Left cardiac atrium (tissue), 4 donors: Measurements from ENCODE around the gene NUBP1. TPM values are rescaled to one million over a fixed set of nuclear protein-coding genes. Genes with fewer than 3 reads are reported as not detected.
A peak's percentile ranks its signal among the peaks of the same experiment; 100 is the strongest.
"Not testable (repeated sequence)": the region's sequence is repeated elsewhere in the genome, so short reads cannot be mapped to it uniquely, and the experiment has no call there.

Source experiments
- ATAC-seq, 2 donors: fragments of 200-7000 bp; cut with Tn5 transposase; one replicate each; pipeline ENCODE4 v1.9.1; 2020; ENCODE audit warnings: mild to moderate bottlenecking in 2 of 2, moderate library complexity in 2 of 2
- DNase-seq: peaks from one replicate; pipeline ENCODE4 v3.0.0-alpha.2; 2020
- intact Hi-C, 2 donors: fragments of 100-400 bp; cut with DNase I; formaldehyde crosslinking; loops; one replicate each; pipeline versions ENCODE4 v1.14.1 to v1.15.1; 2022 to 2023
- total RNA-seq, 2 donors: library from RNA; stranded (reverse); fragmentation: NEBNext Ultra II Directional; extraction: Animal tissue kit (Norgen Biotek cat#: 25700); gene quantifications; one replicate each; pipeline ENCODE4 v1.2.1, GENCODE V29; 2021
- donor health status: DM: no; HTN: yes; CAD: no.
- donor health status: DM: no; HTN: yes; CAD: no; lungs with severe emphysema.
- donor health status: DM: yes; HTN: yes; CAD: no.
- donor health status: Dilated cardiomyopathy.

Gene NUBP1
- total RNA-seq, 2 donors from 2014 or later: 38.1 to 38.9 TPM

DNA sequence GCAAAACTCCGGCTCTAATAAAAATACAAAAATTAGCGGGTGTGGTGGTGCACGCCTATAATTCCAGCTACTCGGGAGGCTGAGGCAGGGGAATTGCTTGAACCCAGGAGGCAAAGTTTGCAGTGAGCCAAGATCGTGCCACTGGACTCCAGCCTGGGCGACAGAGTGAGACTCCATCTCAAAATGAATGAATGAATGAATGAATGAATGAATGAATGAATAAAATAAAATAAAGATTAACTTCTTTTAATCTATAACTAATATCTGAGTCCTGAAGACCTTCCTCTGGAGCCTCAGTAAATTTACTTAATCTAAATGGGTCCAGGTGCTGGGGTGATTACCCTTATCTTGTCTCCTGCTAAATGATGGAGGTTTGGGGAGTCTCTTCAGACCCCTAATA is 36.3 kb downstream of the NUBP1 start:
- DNase-seq, ATAC-seq: not testable (repeated sequence)
- intact Hi-C loops: loop anchor here in 1 of 2 donors (10.0 kb wide), 1 partner anchor 45 kb away; no protein-coding TSS in a partner anchor

DNA sequence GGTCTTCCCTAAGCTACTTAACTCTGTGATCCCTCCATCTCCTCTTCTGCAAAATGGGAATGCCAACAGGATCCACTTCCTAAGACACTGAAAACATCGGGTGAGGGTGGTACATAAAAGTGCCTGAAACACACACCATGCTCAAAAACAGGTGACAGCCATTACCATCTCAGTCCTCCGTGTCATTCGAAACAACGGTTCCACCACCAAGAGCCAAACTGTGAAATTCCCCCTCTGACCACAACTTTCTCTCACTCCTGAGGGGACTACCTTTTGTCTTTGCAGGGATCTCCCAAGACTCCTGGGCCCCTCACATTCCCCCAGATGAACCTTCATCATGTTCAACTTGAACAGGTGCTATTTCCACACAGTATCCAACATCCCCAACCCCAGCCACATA is 37.0 kb downstream of the NUBP1 start:
- intact Hi-C loops: no loop called here
- no peak for ATAC-seq

DNA sequence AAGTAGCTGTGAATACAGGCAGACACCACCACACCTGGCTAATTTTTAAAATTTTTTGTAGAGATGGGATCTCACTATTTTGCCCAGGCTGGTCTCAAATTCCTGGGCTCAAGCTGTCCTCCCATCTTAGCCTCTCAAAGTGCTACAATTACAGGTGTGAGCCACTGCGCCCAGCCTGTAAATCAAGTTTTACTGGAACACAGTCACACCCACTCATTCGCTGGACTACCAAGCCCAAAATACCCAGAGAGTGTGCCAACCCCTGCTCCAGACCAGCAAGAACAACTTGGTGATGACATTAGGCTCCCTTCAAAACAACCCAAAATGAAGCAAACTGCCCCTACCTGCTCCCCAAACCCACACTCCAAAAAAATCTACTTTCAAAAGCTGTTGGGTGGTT is 39.0 kb downstream of the NUBP1 start:
- intact Hi-C loops: no loop called here
- no peak for DNase-seq
- ATAC-seq: no peak

More for the DNA sequence above, 37.0 kb downstream of the NUBP1 start:
- no peak for DNase-seq

DNA sequence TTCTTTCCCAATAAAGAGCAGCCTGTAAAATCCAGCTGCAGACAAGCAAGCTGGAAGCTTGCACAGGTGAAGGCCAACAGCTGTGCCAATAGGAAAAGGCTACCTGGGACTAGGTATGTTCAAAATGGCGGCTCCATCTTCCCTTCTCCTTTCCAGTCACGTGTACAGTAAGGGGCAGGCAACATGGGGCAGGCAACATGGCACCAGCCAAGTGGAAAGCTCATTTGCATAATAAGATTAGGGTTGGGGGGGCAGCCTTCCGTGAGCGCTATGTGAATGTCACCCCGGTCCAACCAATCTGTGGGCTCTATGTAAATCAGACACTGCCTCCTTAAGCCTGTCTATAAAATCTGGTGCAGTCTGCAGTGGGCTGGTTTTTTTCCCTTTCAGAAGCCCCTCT is 43.7 kb downstream of the NUBP1 start:
- no peak for ATAC-seq
- intact Hi-C loops: no loop called here
- DNase-seq: no peak

DNA sequence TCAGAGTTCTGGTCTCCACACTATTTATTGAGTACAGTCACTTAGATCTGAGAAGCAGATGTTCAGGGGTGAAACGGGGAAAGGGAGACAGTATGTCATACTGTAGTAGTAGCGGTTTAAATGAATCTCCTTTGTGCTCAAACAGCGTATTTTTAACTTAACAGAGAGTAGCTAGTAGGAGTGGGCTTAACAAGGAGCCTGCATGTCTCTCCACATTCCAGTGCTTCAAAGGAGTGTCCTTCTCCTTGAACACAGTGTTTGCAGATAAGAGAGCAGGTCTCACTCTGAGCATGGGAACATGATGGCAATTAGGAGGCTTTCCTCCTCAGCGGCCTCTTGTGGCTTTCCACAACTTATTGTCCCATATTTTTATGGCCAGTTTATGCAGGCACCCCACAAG is 45.0 kb downstream of the NUBP1 start:
- DNase-seq, ATAC-seq, intact Hi-C loops: not testable (repeated sequence)

DNA sequence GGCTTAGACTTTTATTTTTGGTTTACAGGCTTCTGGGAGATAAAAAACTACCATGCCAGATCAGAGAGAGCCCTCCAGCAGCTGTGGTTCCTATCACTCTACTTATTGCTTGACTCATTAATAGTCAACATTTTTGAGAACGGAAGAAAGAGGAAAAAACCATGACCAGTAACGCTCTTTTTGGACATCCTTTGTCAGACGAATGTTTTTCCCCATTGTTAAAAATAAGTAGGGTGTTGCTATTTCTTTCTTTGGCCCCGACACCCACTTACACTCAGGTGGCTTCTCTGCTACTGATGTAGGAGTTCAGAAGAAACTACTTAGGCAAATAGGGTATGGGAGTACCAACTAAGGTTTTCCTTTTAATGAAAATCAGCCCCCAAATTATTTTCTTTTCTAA is 47.4 kb downstream of the NUBP1 start:
- ATAC-seq (no peak), DNase-seq (no peak)
- intact Hi-C loops: no loop called here

DNA sequence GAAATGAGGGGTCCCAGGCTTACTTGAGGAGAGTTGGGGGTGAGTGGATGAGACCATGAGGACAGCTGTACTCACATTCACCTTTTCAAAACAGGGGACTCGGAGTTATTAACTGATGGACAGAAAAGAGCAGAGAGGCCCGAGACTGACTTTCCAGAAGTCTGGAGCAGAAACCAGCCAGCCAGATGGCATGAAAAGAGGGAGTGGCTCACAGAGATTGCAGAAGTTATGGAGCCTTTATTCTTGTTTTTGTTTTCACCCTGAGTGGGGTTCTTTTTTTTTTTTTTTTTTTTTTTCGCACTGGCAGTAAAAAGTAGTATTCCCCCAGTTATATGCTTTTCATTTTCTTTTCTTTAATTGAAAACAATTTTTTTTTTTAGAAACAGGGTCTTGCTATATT is 56.1 kb downstream of the NUBP1 start:
- intact Hi-C loops: no loop called here
- DNase-seq (no peak), ATAC-seq (no peak)

DNA sequence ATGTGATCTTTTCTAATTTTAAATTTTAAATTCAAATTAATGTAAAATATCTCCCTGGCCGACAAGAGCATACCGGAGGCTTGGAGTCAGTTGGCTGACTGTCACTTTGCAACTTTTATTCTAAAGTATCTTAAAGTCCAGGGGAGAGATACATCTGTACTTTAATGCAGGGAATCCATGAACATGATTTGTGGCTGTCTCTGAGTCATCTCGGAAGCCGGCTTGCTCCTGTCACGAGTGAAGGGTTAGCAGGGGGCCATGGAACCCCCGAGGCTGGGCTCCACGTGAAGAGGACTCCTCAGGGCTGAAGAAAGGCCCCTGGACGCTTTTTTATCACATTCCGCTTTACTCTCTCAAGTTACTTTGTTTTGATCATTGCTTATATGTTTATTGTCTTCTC is 61.7 kb downstream of the NUBP1 start:
- ATAC-seq (no peak), DNase-seq (no peak)
- intact Hi-C loops: no loop called here

DNA sequence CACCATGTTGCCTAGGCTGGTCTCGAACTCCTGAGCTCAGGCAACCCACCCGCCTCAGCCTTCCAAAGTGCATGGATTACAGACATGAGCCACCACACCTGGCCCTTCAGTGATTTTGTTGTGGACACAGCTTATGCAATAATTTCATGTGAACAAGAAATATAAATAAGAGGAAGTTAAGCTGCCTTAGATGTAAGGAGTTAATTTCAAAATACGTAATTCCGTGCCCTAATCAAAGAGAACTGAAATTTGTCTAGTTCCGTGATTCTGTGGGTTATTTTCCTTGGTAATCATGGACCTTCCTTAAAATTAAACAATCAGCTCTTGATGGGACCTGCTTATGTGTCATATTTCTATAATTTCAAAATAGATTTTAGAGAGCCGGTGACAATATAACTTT is 63.1 kb downstream of the NUBP1 start:
- ATAC-seq: no peak
- DNase-seq: no peak
- intact Hi-C loops: no loop called here

DNA sequence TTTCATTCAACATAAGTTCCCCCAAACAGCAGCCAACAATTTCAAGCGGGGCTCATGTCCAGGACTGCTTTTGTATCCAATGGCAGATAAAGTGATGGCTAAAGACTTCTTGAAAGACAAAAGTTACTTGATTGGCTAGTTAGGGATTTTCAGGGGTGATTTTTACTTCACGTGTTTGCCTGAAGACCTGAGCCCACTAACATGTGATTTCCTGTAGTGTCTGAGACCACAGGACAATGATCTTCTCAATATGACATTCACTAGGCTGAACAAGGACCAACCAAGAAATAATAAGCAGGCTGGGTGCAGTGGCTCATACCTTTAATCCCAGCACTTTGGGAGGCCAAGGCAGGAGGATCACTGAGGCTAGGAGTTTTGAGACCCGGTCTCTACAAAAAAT is 64.6 kb downstream of the NUBP1 start:
- ATAC-seq (no peak), DNase-seq (no peak)
- intact Hi-C loops: no loop called here

DNA sequence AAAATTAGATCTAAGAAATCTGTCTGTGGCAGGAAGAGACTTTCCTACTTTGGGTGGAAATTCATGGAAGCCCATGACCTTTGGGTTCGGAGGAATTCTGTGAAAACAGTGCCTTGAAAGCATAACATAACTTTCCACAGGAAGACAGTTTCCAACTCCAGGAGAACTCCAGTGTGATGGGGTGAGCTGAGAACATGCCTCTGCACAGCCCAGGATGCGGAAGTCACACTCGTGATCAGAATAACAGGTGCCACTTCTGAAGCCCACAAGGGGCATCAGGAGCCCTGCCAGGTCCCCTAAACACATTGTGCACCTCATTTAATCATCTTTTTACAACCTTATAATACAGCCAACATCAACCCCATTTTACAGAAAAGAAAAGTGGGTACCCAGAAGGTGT is 65.2 kb downstream of the NUBP1 start:
- DNase-seq: no peak
- ATAC-seq: no peak
- intact Hi-C loops: no loop called here

DNA sequence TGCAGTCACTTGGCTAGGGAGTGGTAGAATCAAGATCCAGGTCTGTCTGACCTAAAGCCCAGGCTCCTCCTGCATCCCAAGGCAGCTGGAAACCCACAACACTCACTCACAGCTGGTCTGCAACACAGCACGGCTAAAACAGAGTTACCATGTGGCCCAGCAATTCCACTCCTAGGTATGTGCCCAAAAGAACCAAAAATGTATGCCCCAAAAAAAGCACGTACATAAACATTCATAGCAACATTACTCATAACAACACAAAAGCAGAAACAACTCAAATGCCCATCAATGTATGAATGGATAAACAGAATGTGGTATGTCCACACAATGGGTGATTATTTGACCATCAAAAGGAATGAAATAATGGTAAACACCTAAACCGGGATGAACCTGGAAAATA is 66.1 kb downstream of the NUBP1 start:
- no peak for DNase-seq
- ATAC-seq: no peak
- intact Hi-C loops: no loop called here

DNA sequence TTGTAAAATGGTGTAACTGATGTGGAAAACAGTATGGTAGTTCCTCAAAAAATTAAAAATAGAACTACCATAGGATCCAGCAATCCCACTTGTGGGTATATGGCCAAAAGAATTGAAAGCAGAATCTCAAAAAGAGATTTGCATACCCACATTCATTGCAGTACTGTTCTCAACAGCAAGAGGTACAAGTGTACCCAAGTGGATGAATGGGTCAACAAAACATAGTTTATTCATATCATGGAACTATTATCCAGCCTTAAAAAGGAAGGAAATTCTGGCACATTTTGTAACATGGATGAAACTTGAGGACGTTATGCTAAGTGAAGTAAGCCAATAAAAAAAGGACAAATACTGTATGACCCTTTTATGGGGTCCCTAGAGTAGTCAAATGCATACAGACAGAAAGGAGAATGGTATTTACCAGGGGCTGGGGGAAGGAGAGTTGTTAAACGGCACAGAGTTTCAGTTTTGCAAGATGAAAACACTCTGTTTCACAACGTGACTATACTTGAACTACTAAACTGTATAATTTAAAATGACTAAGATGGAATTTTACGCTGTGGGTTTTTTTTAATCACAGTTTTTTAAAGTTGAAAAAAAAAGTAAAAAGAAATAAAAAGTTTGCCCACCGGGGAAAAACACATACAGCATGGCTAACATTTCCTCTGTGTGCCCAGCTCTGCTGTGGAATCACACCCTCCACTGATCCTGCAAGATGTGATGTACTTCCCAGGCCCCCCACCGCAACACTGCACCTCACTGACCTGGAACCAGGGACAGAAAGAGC is 68.9 kb downstream of the NUBP1 start:
- intact Hi-C loops: no loop called here
- DNase-seq: no peak
- ATAC-seq: no peak

DNA sequence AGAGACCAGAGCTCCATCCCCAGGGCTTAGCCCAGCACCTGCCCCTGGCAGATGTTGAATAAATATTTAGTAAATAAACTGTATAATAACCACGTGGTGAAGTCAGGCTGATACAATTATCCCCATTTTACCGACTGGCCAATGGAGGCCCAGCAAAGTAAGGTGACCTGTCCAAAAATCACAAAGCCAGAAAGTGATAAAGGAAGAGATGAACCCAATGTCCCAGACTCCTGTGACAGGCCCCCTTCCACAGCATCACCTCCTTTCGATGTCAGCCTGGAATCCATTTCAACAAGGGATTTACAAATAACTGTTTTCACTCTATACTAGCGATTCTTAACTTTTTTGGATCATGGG is 69.4 kb downstream of the NUBP1 start:
- DNase-seq (no peak), ATAC-seq (no peak)
- intact Hi-C loops: no loop called here

DNA sequence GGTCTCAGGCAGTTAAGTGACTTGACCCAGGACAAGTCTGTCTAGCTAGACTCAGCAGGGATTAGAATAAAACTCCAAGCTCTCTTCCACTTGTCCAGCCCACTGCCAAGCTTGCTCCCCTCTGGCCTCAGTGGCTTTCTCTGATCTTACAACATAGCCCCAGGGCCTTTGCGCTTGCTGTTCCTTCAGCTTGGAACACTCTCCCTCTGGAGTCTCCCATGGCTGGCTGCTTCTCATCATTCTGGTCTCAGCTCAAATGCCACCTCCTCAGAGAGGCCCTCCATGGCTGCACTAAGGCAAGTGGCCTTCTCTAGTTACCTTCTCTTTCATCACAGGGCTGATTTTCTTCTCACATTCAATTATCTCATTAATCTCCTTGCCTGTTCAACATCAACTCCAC is 73.9 kb downstream of the NUBP1 start:
- intact Hi-C loops: no loop called here
- ATAC-seq (no peak), DNase-seq (no peak)

DNA sequence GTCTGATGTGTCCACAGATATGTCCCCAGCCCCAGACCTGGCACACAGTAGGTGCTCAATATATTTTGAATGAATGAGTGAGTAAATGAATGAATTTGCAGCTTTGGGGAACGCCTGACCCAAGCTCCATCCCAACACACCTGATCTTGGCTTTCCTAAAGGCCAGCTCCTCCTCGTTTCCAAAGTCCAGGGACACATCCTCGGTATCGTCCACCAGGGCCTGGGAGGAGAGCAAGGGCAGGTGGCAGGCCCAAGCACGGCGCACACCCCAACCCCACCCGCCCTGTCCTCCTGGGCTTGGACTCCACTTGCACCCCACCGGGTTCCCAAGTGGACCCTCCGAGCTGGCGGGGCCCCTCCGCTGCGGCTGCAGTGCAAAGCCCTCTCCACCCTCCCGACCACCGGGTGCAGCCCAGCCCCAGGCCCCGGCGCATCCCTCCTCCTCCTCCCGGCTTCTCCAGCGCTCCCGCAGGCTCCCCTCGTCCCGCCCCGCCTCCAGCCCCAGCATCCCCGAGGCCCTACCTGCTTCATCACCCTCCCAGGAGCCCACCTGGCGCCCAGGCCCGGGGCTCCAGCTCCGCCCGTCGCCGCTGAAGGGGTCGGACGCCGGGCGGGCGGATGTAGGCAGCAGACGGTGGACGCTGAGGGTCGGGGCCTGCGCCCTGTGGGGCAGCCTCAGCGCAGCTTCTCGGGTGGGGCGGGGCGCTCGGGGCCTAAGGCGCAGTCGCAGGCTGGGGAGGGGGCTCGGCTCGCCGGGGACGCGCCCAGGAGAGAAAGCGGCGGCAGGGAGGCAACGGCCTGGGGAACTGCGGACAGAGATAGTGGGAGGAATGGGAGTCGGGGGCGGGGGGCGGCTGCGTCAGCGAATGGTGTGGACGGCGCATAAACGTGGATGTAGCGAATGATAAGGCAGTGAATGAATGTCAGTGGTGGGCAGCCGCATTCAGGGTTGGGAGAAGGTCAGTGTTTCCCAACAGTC is 74.6 kb downstream of the NUBP1 start, which contains the start of gene TVP23A:
Gene TVP23A (minus strand): TSS at position 832 of the 979 bp plus-strand sequence. CDS start 301 bp downstream, at position 531.
- peak; percentile 58 to 64 for ATAC-seq
- intact Hi-C loops: no loop called here
- DNase-seq: peak; percentile 29
